H1 (cell line): ENCODE results near the gene TCHP. TPM values are rescaled to one million over a fixed set of nuclear protein-coding genes. Genes with fewer than 3 reads are reported as not detected.

Experiments
- CTCF ChIA-PET: fragments of 300-600 bp; sonication (Branson Sonifier 250); formaldehyde crosslinking; loops from one replicate; lab custom pipeline; 2021; ENCODE audit not compliant: partially characterized antibody; lab: Charles Lee
- POLR2A ChIA-PET: fragments of 300-600 bp; sonication (Branson Sonifier 250); formaldehyde crosslinking; loops from one replicate; lab custom pipeline; 2021; ENCODE audit warnings: inconsistent platforms; ENCODE audit not compliant: partially characterized antibody; lab: Charles Lee
- DNase-seq, 2 experiments: peaks; one replicate each; pipeline versions ENCODE4 v3.0.0 to v3.0.0-alpha.2; 2010 to 2022; ENCODE audit warnings: low spot score in 2 of 2, low read depth in 1 of 2, mixed read lengths in 1 of 2
- FAIRE-seq: peaks from 2 replicates; lab custom pipeline; 2011; peaks lifted over from hg19 to GRCh38; lab: Jason Lieb, UNC
- H2AFZ ChIP-seq: 2 replicates; pipeline ENCODE4 v1.8.1; 2012; ENCODE audit warnings: low read length, inconsistent platforms
- H2AK5ac ChIP-seq: 2 replicates; pipeline ENCODE4 v1.6.1; 2013; ENCODE audit warnings: low read depth, low read length
- H2BK120ac ChIP-seq: replicated peaks from 2 replicates; pipeline ENCODE3; 2013; ENCODE audit warnings: low read depth, low read length, inconsistent platforms
- H2BK12ac ChIP-seq: 2 replicates; pipeline ENCODE4 v1.6.1; 2013; ENCODE audit warnings: low read depth, low read length
- H2BK15ac ChIP-seq: 2 replicates; pipeline ENCODE4 v1.6.1; 2013; ENCODE audit warnings: low read length
- H2BK20ac ChIP-seq: 2 replicates; pipeline ENCODE4 v1.6.1; 2013; ENCODE audit warnings: low read length
- H2BK5ac ChIP-seq: 2 replicates; pipeline ENCODE4 v1.6.1; 2013; ENCODE audit warnings: low read depth, low read length
- H3K14ac ChIP-seq: 2 replicates; pipeline ENCODE4 v1.6.1; 2013; ENCODE audit warnings: inconsistent platforms; ENCODE audit not compliant: insufficient read length
- H3K18ac ChIP-seq: 2 replicates; pipeline ENCODE4 v1.6.1; 2013; ENCODE audit warnings: low read length; ENCODE audit errors: extremely low read depth
- H3K23ac ChIP-seq: 2 replicates; pipeline ENCODE4 v1.6.1; 2013; ENCODE audit warnings: inconsistent platforms; ENCODE audit not compliant: insufficient read length
- H3K23me2 ChIP-seq: 2 replicates; pipeline ENCODE4 v1.6.1; 2013; ENCODE audit warnings: low read depth, low read length
- H3K27ac ChIP-seq: 2 replicates; pipeline ENCODE4 v1.6.1; 2011; ENCODE audit warnings: low read depth, low read length, inconsistent platforms
- H3K27me3 ChIP-seq, 4 experiments: replicated peaks in 1 of 4; 1 replicate in 1 of 4; 2 replicates in 3 of 4; pipeline versions ENCODE4 v1.6.1 to v1.8.1; 2011 to 2013; ENCODE audit warnings: low read length in 3 of 4, mild to moderate bottlenecking in 3 of 4, inconsistent platforms in 2 of 4, mixed read lengths in 2 of 4, moderate library complexity in 1 of 4; ENCODE audit not compliant: control insufficient read depth in 3 of 4, insufficient read depth in 3 of 4; ENCODE audit errors: extremely low read depth in 1 of 4
- H3K36me3 ChIP-seq, 4 experiments: 2 replicates each; pipeline versions ENCODE4 v1.6.1 to v1.8.1; 2011 to 2013; ENCODE audit warnings: mild to moderate bottlenecking in 4 of 4, low read length in 3 of 4, moderate library complexity in 2 of 4, control low read depth in 1 of 4, inconsistent platforms in 1 of 4; ENCODE audit not compliant: insufficient read depth in 4 of 4, control insufficient read depth in 2 of 4
- H3K4ac ChIP-seq: replicated peaks from 2 replicates; pipeline ENCODE3; 2013; ENCODE audit warnings: low read length, low read depth, mixed read lengths, inconsistent platforms; ENCODE audit not compliant: insufficient read length
- H3K4me1 ChIP-seq, 4 experiments: replicated peaks in 1 of 4; 1 replicate in 1 of 4; 2 replicates in 3 of 4; pipeline versions ENCODE4 v1.6.1 to v1.8.1; 2011 to 2013; ENCODE audit warnings: low read length in 3 of 4, inconsistent platforms in 2 of 4, mixed read lengths in 1 of 4; ENCODE audit not compliant: insufficient read depth in 4 of 4, control insufficient read depth in 3 of 4
- H3K4me2 ChIP-seq, 2 experiments: 2 replicates each; pipeline versions ENCODE4 v1.6.1 to v1.8.1; 2011 to 2013; ENCODE audit warnings: low read depth in 2 of 2, low read length in 2 of 2, control low read depth in 1 of 2, inconsistent platforms in 1 of 2, mild to moderate bottlenecking in 1 of 2; ENCODE audit not compliant: insufficient read depth in 1 of 2
- H3K4me3 ChIP-seq, 4 experiments: fragments of 200-600, 300-600 bp in 1 of 4; sonication (generic), shearing (Covaris generic), sonication (Bioruptor Twin) in 1 of 4; 2 replicates each; pipeline versions ENCODE4 v1.5.1 to v1.8.1; 2011 to 2016; ENCODE audit warnings: low read length in 4 of 4, low read depth in 3 of 4, control low read depth in 2 of 4, inconsistent platforms in 2 of 4, mild to moderate bottlenecking in 2 of 4, mixed read lengths in 1 of 4, moderate library complexity in 1 of 4; ENCODE audit not compliant: insufficient read depth in 2 of 4; ENCODE audit errors: extremely low read depth in 1 of 4
- H3K56ac ChIP-seq: replicated peaks from 2 replicates; pipeline ENCODE3; 2013; ENCODE audit warnings: low read depth, mild to moderate bottlenecking, mixed read lengths, low read length, inconsistent platforms; ENCODE audit not compliant: insufficient read length
- H3K79me1 ChIP-seq: 2 replicates; pipeline ENCODE4 v1.6.1; 2013; ENCODE audit warnings: low read depth, low read length, control low read depth
- H3K79me2 ChIP-seq, 2 experiments: 2 replicates each; pipeline versions ENCODE4 v1.6.1 to v1.8.1; 2012 to 2013; ENCODE audit warnings: low read length in 2 of 2, mild to moderate bottlenecking in 2 of 2, inconsistent platforms in 1 of 2; ENCODE audit not compliant: insufficient read depth in 2 of 2, control insufficient read depth in 1 of 2
- H3K9ac ChIP-seq, 4 experiments: replicated peaks in 1 of 4; 1 replicate in 1 of 4; 2 replicates in 3 of 4; pipeline versions ENCODE4 v1.6.1 to v1.8.1; 2011 to 2013; ENCODE audit warnings: low read depth in 3 of 4, low read length in 3 of 4, control low read depth in 2 of 4, mild to moderate bottlenecking in 2 of 4, moderate library complexity in 2 of 4, inconsistent platforms in 1 of 4; ENCODE audit errors: extremely low read depth in 1 of 4
- H3K9me3 ChIP-seq, 2 experiments: 2 replicates each; pipeline versions ENCODE4 v1.6.1 to v1.8.1; 2012 to 2013; ENCODE audit warnings: mild to moderate bottlenecking in 2 of 2, moderate library complexity in 2 of 2, control low read depth in 1 of 2, inconsistent platforms in 1 of 2, low read depth in 1 of 2, low read length in 1 of 2, mixed read lengths in 1 of 2; ENCODE audit not compliant: insufficient read depth in 2 of 2
- H4K20me1 ChIP-seq, 2 experiments: replicated peaks in 1 of 2; 2 replicates each; pipeline versions ENCODE3 to v1.8.1; 2011 to 2013; ENCODE audit warnings: inconsistent platforms in 2 of 2, low read length in 2 of 2, mild to moderate bottlenecking in 1 of 2; ENCODE audit not compliant: insufficient read depth in 2 of 2, control insufficient read depth in 1 of 2
- H4K5ac ChIP-seq: 2 replicates; pipeline ENCODE4 v1.6.1; 2013; ENCODE audit warnings: low read length, low read depth, mixed read lengths, inconsistent platforms; ENCODE audit not compliant: insufficient read length
- H4K8ac ChIP-seq: 2 replicates; pipeline ENCODE4 v1.8.0; 2013; ENCODE audit warnings: mild to moderate bottlenecking, moderate library complexity, low read length, inconsistent platforms; ENCODE audit not compliant: insufficient read depth; ENCODE audit errors: extremely low read depth
- H4K91ac ChIP-seq: replicated peaks from 2 replicates; pipeline ENCODE3; 2013; ENCODE audit warnings: low read length, mixed read lengths, inconsistent platforms; ENCODE audit not compliant: insufficient read length
- CTCF ChIP-seq, 3 experiments: IDR thresholded peaks; 1 replicate in 2 of 3; 2 replicates in 1 of 3; pipeline versions ENCODE4 v1.5.1 to v1.6.1; 2011; ENCODE audit warnings: low read length in 3 of 3, mild to moderate bottlenecking in 3 of 3, inconsistent platforms in 2 of 3, low read depth in 1 of 3, moderate library complexity in 1 of 3; ENCODE audit not compliant: insufficient read depth in 1 of 3; ENCODE audit errors: control extremely low read depth in 1 of 3
- EGR1 ChIP-seq: IDR thresholded peaks from 2 replicates; pipeline ENCODE4 v1.6.1; 2011; ENCODE audit warnings: low read depth, low read length, borderline replicate concordance
- MAX ChIP-seq: IDR thresholded peaks from 2 replicates; pipeline ENCODE4 v1.6.1; 2012; ENCODE audit warnings: inconsistent platforms
- NANOG ChIP-seq: IDR thresholded peaks from 2 replicates; pipeline ENCODE4 v1.6.1; 2011; ENCODE audit warnings: low read length, low read depth, mild to moderate bottlenecking, inconsistent platforms; ENCODE audit not compliant: insufficient read depth, poor library complexity, severe bottlenecking
- SIRT6 ChIP-seq: IDR thresholded peaks from one replicate; pipeline ENCODE4 v1.7.1; 2012; ENCODE audit warnings: low read length, inconsistent platforms
- TAF1 ChIP-seq: IDR thresholded peaks from 2 replicates; pipeline ENCODE4 v1.6.1; 2011; ENCODE audit warnings: mild to moderate bottlenecking, low read depth, low read length
- WGBS, 2 experiments: shearing (Covaris generic) in 1 of 2; methylation state at CpG; one replicate each; pipeline versions ENCODE4 v1.1.6 to v1.1.7; 2013 to 2015; ENCODE audit warnings: low lambda C conversion rate in 2 of 2, mixed read lengths in 2 of 2, inconsistent platforms in 1 of 2, low coverage in 1 of 2, missing lambda C conversion rate in 1 of 2; ENCODE audit not compliant: insufficient replicate concordance in 2 of 2, insufficient coverage in 1 of 2, insufficient read length in 1 of 2; ENCODE audit errors: extremely low coverage in 1 of 2, missing lambda C conversion rate in 1 of 2; 5-methylcytosine and 5-hydroxymethylcytosine counted together
- polyA plus RNA-seq, 7 experiments: library from polyadenylated mRNA; depleted of rRNA in 3 of 7; stranded (reverse) in 5 of 7; unstranded in 2 of 7; fragments of >200 nt in 5 of 7; fragments of 200-250 nt in 2 of 7; gene quantifications; 1 replicate in 5 of 7; 2 replicates in 1 of 7; 4 replicates in 1 of 7; pipeline versions ENCODE4 v1.2.1 to v1.2.3, GENCODE V29; 2011 to 2013; ENCODE audit warnings: missing spikeins in 2 of 7, mixed read lengths in 2 of 7
- total RNA-seq: library from RNA; stranded (reverse); fragmentation: NEBNext Ultra II Directional; extraction: Animal tissue kit (Norgen Biotek cat#: 25700); gene quantifications from 2 replicates; pipeline ENCODE4 v1.2.1, GENCODE V29; 2021

The TCHP gene
- total and polyA plus RNA-seq, 2 of the 8 experiments (the other 6 are each of a cell fraction or from before 2014, with no cell fraction given), result 2.8 to 4.5 TPM

- ChIA-PET CTCF (interaction anchor here (0.9 to 2.1 kb wide), 4 partner anchors 26 to 78 kb away, joined by 3 to 4 read pairs (median 4); no protein-coding TSS in a partner anchor), POLR2A (interaction anchor here (0.7 kb wide), 1 partner anchor 602 kb away, joined by 3 read pairs; no protein-coding TSS in a partner anchor)
- H3K9me3 ChIP-seq, result no peaks in the 10 kb centered on the region
- 86% methylated on average over 4 of the region's 4 CpGs; no CpG with 5 or more reads in 1 of the 2 experiments for WGBS, 2 experiments
- H3K4me2 ChIP-seq, result no peak overlapping the region
- H3K4me3 ChIP-seq, result no peak overlapping the region
- no peak overlapping the region for H3K9ac ChIP-seq
- H3K4ac ChIP-seq, result no peak overlapping the region
- H3K23me2 ChIP-seq, result peaks cover 14% of the 10 kb centered on the region
- FAIRE-seq (no peak), DNase-seq (no peak)
- no peak overlapping the region for H2BK15ac ChIP-seq
- H3K27me3 ChIP-seq, result no peaks in the 10 kb centered on the region; a peak in 1 of 7 replicates
- no peak overlapping the region for H4K5ac ChIP-seq
- no peak overlapping the region for H3K56ac ChIP-seq
- peaks cover 9 to 25% (median 13%) of the 10 kb centered on the region in 4 experiments for H3K4me1 ChIP-seq
- no peak overlapping the region for H2BK20ac ChIP-seq
- H4K91ac ChIP-seq, result no peak overlapping the region
- no peak overlapping the region for H2BK12ac ChIP-seq
- peaks cover 0 to 5% of the 10 kb centered on the region in 2 experiments for H4K20me1 ChIP-seq
- peaks cover 0 to 8% of the 10 kb centered on the region in 2 experiments; a peak in 2 of 4 replicates for H3K79me2 ChIP-seq
- H3K27ac ChIP-seq, result no peak overlapping the region
- H2AFZ ChIP-seq, result no peak overlapping the region
- H2AK5ac ChIP-seq, result no peak overlapping the region
- no peak overlapping the region for H3K18ac ChIP-seq
- no peak overlapping the region for H4K8ac ChIP-seq
- H2BK120ac ChIP-seq, result no peak overlapping the region
- peaks cover 3% of the 10 kb centered on the region; the same call in 1 of the 2 replicates for H3K79me1 ChIP-seq
- H3K14ac ChIP-seq, result no peak overlapping the region
- no peak overlapping the region for H3K23ac ChIP-seq
- no peak overlapping the region for H2BK5ac ChIP-seq
- H3K36me3 ChIP-seq, result no peaks in the 10 kb centered on the region
- TF ChIP-seq MAX, result no peak
- TF ChIP-seq CTCF (IDR thresholded peaks at IDR 0.05; ENCODE audit: control extremely low read depth in 1 of 3, insufficient read depth in 1 of 3, low read depth in 1 of 3, low read length in 3 of 3), result no peak
- TF ChIP-seq TAF1, result no peak
- no peak for TF ChIP-seq NANOG
- no peak for TF ChIP-seq SIRT6
- no peak for TF ChIP-seq EGR1
Measured at GRCh38 chr12:109883461-109883860, 16.6 kb upstream of the TCHP start.
